HG02870 (cell line): ENCODE data around the gene KRTAP13-2.

Experiments
- ATAC-seq: cut with Tn5 transposase; IDR thresholded peaks from one replicate; pipeline ENCODE4 v1.9.1; 2021; ENCODE audit warnings: mild to moderate bottlenecking, moderate library complexity; ENCODE audit not compliant: unreplicated experiment

KRTAP13-2 gene

GRCh38 chr21:30326390-30326789 lies 45.7 kb downstream of the KRTAP13-2 start:
- no peak for ATAC-seq
